GM12891 (cell line): Measurements from ENCODE around the gene CGN.
"Not testable (repeated sequence)": the region's sequence is repeated elsewhere in the genome, so short reads cannot be mapped to it uniquely, and the experiment has no call there.

Experiments used
- DNase-seq: peaks from one replicate; pipeline ENCODE4 v3.0.0; 2011; ENCODE audit warnings: low spot score; ENCODE audit not compliant: insufficient read length
- FAIRE-seq: peaks from 2 replicates; lab custom pipeline; 2011; peaks lifted over from hg19 to GRCh38; lab: Jason Lieb, UNC
- PAX5 ChIP-seq: IDR thresholded peaks from 2 replicates; pipeline ENCODE4 v1.6.1; 2011; ENCODE audit warnings: low read length, moderate library complexity, mild to moderate bottlenecking; ENCODE audit not compliant: insufficient read depth, severe bottlenecking
- POLR2A ChIP-seq: IDR thresholded peaks from 2 replicates; pipeline ENCODE4 v1.6.1; 2011; ENCODE audit warnings: low read depth, low read length, control low read depth
- POLR2AphosphoS5 ChIP-seq: IDR thresholded peaks from 2 replicates; pipeline ENCODE4 v1.6.1; 2011; ENCODE audit warnings: low read depth, low read length, control low read depth
- POU2F2 ChIP-seq: IDR thresholded peaks from 2 replicates; pipeline ENCODE4 v1.6.1; 2011; ENCODE audit warnings: low read depth, mild to moderate bottlenecking, control low read depth, low read length, moderate library complexity
- SPI1 ChIP-seq: IDR thresholded peaks from 2 replicates; pipeline ENCODE4 v1.6.1; 2011; ENCODE audit warnings: low read depth, low read length, control low read depth
- TAF1 ChIP-seq: IDR thresholded peaks from 2 replicates; pipeline ENCODE4 v1.6.1; 2011; ENCODE audit warnings: low read depth, low read length, control low read depth

Gene CGN

DNA sequence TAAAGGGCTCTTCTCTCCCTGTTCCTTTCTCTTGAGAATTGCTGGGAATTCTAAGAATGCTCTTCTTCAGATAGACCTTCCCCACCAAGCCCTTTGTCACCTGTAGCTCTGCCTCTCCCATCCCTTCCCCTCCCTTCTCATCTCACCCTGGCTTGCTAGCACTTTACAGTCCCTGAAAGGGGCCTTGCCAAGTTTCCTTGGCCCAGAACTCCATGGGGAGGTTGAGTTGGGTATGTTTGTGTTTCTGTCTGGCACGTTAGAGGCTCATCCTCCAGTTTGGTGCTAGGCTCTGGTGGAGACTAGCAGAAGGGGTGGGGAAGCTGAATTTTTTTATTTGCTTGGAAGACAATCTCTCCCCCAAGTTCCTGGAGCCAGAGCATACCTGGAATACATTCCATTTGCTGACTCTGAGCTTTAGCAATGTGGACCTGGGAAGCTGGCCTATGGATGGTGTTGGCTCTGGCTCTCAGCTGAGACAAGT lies 4.9 kb downstream of the CGN start:
- DNase-seq (no peak), FAIRE-seq (no peak)
- TF ChIP-seq POLR2A (no peak), SPI1 (no peak), POLR2AphosphoS5 (no peak), PAX5 (no peak), TAF1 (no peak), POU2F2 (no peak)

DNA sequence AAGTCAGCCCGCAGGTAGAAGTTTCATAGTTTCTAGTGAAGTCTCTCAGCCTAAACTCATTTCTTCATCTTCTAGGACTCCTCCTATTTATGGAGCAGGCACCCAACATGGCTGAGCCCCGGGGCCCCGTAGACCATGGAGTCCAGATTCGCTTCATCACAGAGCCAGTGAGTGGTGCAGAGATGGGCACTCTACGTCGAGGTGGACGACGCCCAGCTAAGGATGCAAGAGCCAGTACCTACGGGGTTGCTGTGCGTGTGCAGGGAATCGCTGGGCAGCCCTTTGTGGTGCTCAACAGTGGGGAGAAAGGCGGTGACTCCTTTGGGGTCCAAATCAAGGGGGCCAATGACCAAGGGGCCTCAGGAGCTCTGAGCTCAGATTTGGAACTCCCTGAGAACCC lies 7.2 kb downstream of the CGN start:
- no peak for DNase-seq
- no peak for FAIRE-seq
- TF ChIP-seq POU2F2 = no peak
- no peak for TF ChIP-seq SPI1
- no peak for TF ChIP-seq PAX5
- no peak for TF ChIP-seq POLR2A
- TF ChIP-seq POLR2AphosphoS5 = no peak
- TF ChIP-seq TAF1 = no peak

DNA sequence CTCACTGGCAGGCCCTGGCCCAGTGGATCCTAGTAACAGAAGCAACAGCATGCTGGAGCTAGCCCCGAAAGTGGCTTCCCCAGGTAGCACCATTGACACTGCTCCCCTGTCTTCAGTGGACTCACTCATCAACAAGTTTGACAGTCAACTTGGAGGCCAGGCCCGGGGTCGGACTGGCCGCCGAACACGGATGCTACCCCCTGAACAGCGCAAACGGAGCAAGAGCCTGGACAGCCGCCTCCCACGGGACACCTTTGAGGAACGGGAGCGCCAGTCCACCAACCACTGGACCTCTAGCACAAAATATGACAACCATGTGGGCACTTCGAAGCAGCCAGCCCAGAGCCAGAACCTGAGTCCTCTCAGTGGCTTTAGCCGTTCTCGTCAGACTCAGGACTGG lies 7.7 kb downstream of the CGN start:
- no peak for FAIRE-seq
- TF ChIP-seq POLR2A (no peak), POU2F2 (no peak), SPI1 (no peak), POLR2AphosphoS5 (no peak), TAF1 (no peak), PAX5 (no peak)
- DNase-seq = no peak

DNA sequence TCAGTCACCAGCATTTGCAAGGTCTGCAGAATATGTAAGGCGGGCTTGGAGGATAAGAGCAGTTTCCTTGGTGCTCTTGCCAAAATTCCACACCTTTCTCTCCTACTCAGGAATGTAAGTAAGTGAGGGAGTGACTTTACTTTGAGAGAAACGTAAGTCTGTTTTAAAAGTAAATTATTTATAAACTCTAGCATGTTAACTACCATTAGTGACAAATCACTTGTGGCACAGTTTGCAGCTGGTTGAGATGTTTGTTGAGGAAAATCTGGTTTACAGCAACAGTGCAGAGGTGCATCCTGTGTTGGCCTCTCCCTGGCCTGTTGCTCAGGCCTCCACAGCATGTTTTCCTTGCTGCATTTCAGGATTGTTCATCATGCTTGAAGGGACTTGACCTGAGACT lies 8.5 kb downstream of the CGN start:
- FAIRE-seq (no peak), DNase-seq (no peak)
- TF ChIP-seq SPI1 (no peak), POLR2A (no peak), TAF1 (no peak), PAX5 (no peak), POU2F2 (no peak), POLR2AphosphoS5 (no peak)

DNA sequence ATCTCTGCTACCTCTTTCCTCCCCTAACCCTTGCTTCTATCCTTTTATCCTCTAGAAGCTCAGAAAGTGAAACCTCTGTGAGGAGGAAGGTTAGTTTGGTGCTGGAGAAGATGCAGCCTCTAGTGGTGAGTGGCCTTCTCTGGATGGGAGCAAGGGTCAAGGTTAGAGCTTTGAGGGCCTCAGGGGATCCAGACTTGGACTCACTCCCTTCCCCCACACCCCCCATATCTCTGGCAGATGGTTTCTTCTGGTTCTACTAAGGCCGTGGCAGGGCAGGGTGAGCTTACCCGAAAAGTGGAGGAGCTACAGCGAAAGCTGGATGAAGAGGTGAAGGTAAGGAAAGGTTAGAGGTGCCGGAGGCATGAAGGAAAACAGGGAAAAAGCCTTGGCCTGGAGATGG lies 9.2 kb downstream of the CGN start:
- DNase-seq (no peak), FAIRE-seq (no peak)
- TF ChIP-seq POU2F2 (no peak), PAX5 (no peak), TAF1 (no peak), POLR2AphosphoS5 (no peak), SPI1 (no peak), POLR2A (no peak)

DNA sequence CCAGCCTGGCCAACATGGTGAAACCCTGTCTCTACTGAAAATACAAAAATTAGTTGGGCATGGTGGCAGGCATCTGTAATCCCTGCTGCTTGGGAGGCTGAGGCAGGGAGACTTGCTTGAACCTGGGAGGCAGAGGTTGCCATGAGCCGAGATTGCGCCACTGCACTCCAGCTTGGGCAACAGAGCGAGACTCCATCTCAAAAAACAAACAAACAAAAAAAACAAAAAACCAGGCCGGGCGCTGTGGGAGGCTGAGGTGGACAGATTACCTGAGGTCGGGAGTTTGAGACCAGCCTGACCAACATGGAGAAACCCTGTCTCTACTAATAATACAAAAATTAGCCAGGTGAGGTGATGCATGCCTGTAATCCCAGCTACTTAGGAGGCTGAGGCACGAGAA lies 11.2 kb downstream of the CGN start:
- FAIRE-seq, DNase-seq: not testable (repeated sequence)

DNA sequence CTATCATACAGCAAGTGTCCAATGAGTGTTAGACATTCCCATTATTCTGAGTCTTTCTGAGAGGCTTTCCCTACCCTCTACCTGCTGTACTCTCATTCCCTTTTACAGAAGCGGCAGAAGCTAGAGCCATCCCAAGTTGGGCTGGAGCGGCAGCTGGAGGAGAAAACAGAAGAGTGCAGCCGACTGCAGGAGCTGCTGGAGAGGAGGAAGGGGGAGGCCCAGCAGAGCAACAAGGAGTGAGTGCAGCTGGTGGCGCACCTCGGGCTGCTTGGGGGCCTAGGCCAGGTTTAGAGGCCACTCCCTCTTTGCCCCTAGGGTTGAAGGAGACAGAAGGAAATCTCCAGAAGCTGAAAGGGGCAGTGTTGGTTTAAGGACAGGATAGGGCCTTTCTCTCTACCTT lies 12.1 kb downstream of the CGN start:
- no peak for TF ChIP-seq SPI1
- DNase-seq (no peak), FAIRE-seq (no peak)

DNA sequence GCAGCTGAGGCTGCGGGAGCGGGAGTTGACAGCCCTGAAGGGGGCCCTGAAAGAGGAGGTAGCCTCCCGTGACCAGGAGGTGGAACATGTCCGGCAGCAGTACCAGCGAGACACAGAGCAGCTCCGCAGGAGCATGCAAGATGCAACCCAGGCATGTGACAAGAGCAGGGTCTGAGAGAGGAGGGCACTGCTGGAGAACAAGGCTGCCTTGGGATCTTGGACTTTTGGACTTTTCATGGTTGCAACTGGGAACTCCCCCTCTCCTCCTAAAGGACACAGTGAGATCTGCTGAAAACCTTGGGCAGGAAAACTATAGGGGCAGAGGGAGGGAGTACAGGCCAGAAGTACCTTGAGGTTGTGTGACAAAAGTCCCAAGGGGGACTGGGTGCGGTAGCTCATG lies 13.5 kb downstream of the CGN start:
- no peak for FAIRE-seq
- no peak for TF ChIP-seq POLR2A

DNA sequence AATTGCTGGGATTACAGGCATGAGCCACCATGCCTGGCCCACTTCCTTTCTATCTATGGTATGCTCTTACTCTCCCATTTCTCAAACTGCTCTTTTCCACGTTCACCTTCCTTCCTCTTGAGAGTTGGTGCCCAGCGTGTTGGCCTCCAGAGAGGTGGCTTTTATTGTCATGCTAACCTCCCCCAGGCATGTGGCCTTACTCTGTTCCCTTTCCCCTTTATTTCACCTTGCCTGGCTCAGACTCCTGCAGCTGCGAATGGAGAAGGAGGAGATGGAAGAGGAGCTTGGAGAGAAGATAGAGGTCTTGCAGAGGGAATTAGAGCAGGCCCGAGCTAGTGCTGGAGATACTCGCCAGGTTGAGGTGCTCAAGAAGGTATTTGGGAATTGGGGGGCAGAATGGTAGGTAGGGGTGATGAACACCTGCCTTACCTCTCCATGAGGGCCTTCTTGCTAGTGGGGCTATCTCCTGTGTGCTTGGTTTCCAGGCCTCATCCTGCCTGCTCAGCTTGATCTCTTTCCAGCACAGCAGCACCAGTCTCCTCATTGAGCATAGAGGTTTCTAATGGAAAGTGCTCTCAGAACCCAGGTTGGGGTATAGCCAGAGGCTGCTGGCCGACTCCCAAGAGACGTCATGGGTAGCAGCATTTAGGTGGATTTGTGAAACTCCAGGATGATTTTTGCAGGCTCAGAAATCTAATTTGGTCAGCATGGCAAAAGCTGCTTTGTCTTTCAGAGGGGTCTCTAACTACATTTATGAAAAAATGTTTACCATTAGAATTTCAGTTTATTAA lies 15.7 kb downstream of the CGN start:
- no peak for FAIRE-seq
- no peak for DNase-seq
- TF ChIP-seq TAF1 (no peak), SPI1 (no peak), PAX5 (no peak), POU2F2 (no peak), POLR2AphosphoS5 (no peak), POLR2A (no peak)

More for the DNA sequence above, 13.5 kb downstream of the CGN start:
- no peak for DNase-seq

DNA sequence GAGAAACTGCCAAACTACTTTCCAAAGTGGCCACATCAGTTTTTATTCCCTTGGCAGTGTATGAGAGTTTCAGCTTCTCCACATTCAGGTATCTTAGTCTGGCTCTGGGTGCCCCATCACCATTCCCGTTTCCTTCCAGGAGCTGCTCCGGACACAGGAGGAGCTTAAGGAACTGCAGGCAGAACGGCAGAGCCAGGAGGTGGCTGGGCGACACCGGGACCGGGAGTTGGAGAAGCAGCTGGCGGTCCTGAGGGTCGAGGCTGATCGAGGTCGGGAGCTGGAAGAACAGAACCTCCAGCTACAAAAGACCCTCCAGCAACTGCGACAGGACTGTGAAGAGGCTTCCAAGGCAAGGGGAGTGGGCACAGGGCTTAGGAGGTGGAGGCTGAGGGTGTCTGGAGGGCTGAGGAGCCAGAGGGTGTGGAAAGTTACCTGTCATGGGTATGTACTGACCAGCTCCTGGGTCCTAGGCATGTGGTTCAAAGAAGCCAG lies 18.1 kb downstream of the CGN start:
- no peak for TF ChIP-seq SPI1
- TF ChIP-seq POU2F2 = no peak
- no peak for TF ChIP-seq POLR2A
- no peak for TF ChIP-seq PAX5
- TF ChIP-seq TAF1 = no peak
- no peak for TF ChIP-seq POLR2AphosphoS5

More for the DNA sequence above, 18.1 kb downstream of the CGN start:
- FAIRE-seq (no peak), DNase-seq (no peak)
